Stomach (tissue), 4 donors: Measurements from ENCODE around the gene NUDT5.

ENCODE experiments used
- CTCF ChIP-seq, 7 experiments: fragments of 450-650 bp in 4 of 7; fragments of 200-600 bp in 3 of 7; sonication (generic) in 3 of 7; IDR thresholded peaks; one replicate each; pipeline ENCODE4 v1.5.1; 2016 to 2019; ENCODE audit warnings: antibody characterized with exemption in 7 of 7, control low read depth in 2 of 7, mild to moderate bottlenecking in 1 of 7
- EP300 ChIP-seq: sonication (generic); formaldehyde crosslinking; IDR thresholded peaks from one replicate; pipeline ENCODE4 v1.6.1; 2017; ENCODE audit warnings: antibody characterized with exemption

GRCh38 chr10:12188656-12189055 lies 7.0 kb downstream of the NUDT5 start:
- no peak for TF ChIP-seq CTCF (IDR thresholded peaks at IDR 0.05)
- no peak for TF ChIP-seq EP300
